Omental fat pad (tissue), 4 donors: ENCODE results near the gene RAP2A. TPM values are rescaled to one million over a fixed set of nuclear protein-coding genes. Genes with fewer than 3 reads are reported as not detected.

ENCODE experiments used
- ATAC-seq: fragments of 150-250 bp; one replicate; pipeline ENCODE4 v1.9.1; 2016; ENCODE audit warnings: mild to moderate bottlenecking, moderate library complexity; ENCODE audit not compliant: low FRiP score
- DNase-seq: peaks from one replicate; pipeline ENCODE4 v3.0.0-alpha.2; 2019; ENCODE audit warnings: low spot score
- CTCF ChIP-seq, 3 donors: fragments of 450-650 bp; IDR thresholded peaks; one replicate each; pipeline ENCODE4 v1.5.1; 2016 to 2017; ENCODE audit warnings: antibody characterized with exemption in 3 of 3, mild to moderate bottlenecking in 3 of 3, moderate library complexity in 2 of 3
- total RNA-seq, 4 donors: library from RNA; depleted of rRNA; stranded (reverse); fragments of >200 nt; gene quantifications; one replicate each; pipeline ENCODE4 v1.1.0, GENCODE V29; 2016

The RAP2A gene
- total RNA-seq, 4 donors from 2014 or later, result 18.2 to 42.9 (median 29.6) TPM

GRCh38 chr13:97436845-97437244 lies 2.9 kb downstream of the RAP2A start:
- ATAC-seq (no peak), DNase-seq (no peak)
- TF ChIP-seq CTCF (IDR thresholded peaks at IDR 0.05), result no peak

- TF ChIP-seq CTCF (IDR thresholded peaks at IDR 0.05), result no peak
- ATAC-seq, result no peak
- DNase-seq, result no peak
Measured at GRCh38 chr13:97437729-97438128, 3.8 kb downstream of the RAP2A start.

- ATAC-seq (no peak), DNase-seq (no peak)
- no peak for TF ChIP-seq CTCF (IDR thresholded peaks at IDR 0.05)
Measured at GRCh38 chr13:97438856-97439595, 5.1 kb downstream of the RAP2A start.

- ATAC-seq (no peak), DNase-seq (no peak)
- no peak for TF ChIP-seq CTCF (IDR thresholded peaks at IDR 0.05)
Measured at GRCh38 chr13:97440598-97441170, 6.7 kb downstream of the RAP2A start.

- ATAC-seq (no peak), DNase-seq (no peak)
- TF ChIP-seq CTCF (IDR thresholded peaks at IDR 0.05), result no peak
Measured at GRCh38 chr13:97441368-97441767, 7.4 kb downstream of the RAP2A start.

- no peak for ATAC-seq
- TF ChIP-seq CTCF (IDR thresholded peaks at IDR 0.05), result no peak
- no peak for DNase-seq
Measured at GRCh38 chr13:97445522-97446187, 11.7 kb downstream of the RAP2A start.
